ENCODE results near the gene RALGAPB.

RALGAPB gene

GRCh38 chr20:38548356-38549083 is 75.9 kb downstream of the RALGAPB start:
- DNase-seq (ENCODE audit: low read depth in 3 of 3) = no peak

DNA sequence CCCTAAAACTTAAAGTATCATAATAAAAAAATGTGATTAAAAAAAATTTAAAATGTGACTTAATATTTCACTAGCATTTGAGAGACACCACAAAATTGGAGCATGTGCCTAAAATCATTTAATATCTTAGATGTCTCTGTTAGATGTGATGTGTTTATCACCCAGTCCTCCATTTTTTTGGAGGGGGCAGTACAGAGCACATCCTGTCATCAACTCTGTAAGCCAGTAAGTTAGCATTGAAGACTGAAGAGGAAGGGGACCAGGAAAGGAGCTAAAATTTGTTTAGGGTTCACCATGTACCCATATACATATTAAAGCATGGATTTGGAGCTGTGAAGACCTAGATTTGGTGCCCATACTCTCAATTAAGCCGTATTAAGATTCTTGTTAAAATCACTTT is 77.6 kb downstream of the RALGAPB start:
- no peak for DNase-seq (ENCODE audit: low read depth in 3 of 3)

GRCh38 chr20:38551056-38551626 is 78.5 kb downstream of the RALGAPB start:
- DNase-seq (ENCODE audit: low read depth in 3 of 3) = no peak

DNA sequence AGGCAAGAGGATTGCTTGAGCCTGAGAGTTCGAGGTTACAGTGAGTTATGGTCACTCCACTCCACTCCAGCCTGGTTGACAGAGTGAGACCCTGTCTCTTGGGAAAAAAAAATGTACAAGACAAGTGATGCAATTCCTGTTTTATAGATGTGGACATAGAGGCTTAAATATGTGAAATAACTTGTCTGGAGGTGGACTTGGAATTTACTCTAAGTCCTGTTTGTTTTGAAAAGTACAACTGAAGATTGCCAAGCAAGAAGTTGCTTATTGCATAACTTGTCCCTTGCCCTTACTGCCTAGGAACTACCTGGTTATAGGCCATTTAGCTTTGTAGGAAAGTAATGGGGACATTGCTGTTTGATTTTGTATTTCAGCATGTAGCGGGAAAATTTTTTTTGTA is 82.3 kb downstream of the RALGAPB start:
- no peak for DNase-seq (ENCODE audit: low read depth in 3 of 3)

DNA sequence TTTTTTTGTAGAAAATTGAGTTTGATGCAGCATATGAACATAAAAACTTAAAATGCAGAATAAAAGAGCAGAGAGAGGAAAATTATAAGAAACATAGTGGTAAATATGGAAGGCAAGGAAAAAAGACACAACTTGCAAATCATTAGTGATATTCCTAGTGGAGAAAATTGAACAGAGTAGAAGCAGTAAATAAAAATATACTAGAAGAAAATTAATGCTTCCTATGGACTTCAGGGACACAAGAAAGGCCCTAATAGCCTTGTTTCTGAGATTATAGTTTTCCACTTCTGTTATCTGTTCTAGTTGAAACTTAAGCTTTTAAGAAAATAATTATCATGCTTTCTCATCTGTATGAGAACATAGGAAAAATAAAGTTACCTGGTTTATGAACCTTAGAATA is 82.8 kb downstream of the RALGAPB start:
- DNase-seq (ENCODE audit: low read depth in 3 of 3) = no peak

DNA sequence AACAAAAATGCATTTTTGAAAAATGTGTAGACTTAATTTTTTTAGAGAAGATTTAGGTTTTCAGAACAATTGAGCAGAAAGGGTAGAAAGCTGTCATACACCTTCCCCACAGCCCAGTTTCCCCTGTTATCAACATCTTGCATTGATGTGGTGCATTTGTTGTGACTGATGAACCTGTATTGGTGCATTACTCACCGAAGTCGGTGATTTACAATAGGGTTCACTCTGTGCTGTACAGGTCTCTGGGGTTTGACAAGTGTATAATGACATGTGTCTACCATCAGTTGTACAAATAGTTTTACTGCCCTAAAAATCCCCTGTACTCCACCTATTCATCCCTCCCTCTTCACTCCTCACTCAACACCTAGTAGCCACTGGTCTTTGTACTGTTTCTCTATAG is 84.5 kb downstream of the RALGAPB start:
- DNase-seq (ENCODE audit: low read depth in 3 of 3) = no peak

DNA sequence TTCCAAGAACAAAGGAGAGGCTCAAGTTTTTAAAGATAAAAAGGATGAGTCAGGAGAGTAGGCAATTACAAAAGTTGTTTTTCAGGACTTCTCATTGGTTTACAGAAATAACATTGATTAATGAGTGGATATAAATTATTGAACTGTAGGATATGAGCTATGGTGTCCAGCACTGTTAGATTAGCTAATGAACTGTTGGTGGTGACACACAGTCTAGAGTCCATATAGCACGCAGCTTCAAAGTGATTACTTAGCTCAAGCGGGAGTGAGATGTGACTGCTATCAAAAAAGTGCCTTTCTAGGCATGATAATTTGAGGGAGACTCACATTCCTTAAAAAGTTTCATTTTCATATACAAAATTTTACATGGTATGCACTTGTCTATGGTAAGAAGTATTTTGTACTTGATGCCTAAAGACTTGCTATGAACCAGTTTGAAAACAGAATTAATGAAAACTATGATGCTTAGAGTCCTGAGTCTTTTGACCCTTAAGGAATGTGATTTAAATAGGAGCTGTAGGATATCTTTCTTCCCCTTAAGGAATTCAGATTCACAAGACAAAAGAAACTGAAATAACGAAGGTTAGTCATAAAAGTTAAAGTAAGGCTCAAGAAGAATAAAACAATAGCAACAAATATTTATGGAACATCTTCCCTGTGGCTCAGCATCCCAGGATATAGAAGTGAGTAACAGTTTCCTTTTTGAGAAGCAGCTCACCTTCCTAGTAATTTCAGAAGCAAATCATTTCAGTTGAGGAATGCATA is 86.1 kb downstream of the RALGAPB start:
- DNase-seq (ENCODE audit: low read depth in 3 of 3) = no peak

DNA sequence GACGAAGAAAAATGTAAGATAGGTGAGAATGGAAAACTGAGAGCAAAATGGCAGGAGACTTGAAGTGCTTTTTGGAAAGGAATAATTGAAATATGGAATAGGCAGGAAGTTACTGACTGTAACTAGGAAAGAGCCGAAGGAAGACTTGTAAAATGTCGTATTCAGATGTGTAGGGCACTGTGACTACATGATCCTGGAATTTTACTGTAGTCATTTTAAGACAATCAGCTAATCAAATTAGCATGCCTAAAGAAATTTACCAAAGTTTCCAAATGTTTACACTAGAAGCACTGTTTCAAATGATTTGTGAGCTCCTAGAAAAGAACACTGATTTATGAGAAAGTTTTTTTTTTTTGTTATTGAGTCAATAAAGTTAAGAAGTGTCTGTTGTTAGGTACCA is 87.1 kb downstream of the RALGAPB start:
- DNase-seq (ENCODE audit: low read depth in 3 of 3) = no peak

- DNase-seq (ENCODE audit: low read depth in 3 of 3) = no peak
Measured at GRCh38 chr20:38563802-38564431, 91.3 kb downstream of the RALGAPB start.

DNA sequence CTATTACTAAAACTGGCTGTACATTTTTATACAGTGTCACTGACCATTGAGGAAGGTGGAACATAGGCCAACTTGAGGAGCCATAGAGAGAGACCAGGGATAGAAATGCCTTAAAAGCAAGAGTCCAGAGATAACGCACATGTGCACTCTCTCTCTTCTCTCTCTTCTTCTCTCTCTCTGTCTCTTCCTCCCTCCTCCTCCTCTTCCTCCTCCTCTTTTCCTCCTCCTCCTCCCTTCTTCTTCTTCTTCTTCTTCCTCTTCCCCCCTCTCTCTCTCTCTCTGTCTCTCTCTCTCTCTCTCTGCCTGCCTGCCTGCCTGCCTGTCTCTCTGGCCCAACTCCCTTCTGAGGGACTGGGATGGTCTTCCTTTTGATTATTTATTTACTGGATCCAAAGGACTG is 92.0 kb downstream of the RALGAPB start:
- DNase-seq (ENCODE audit: low read depth in 3 of 3) = no peak

- DNase-seq (ENCODE audit: low read depth in 3 of 3) = no peak
Measured at GRCh38 chr20:38566036-38566598, 93.5 kb downstream of the RALGAPB start.

- DNase-seq (ENCODE audit: low read depth in 3 of 3) = no peak
Measured at GRCh38 chr20:38569747-38570525, 97.3 kb downstream of the RALGAPB start.

- DNase-seq (ENCODE audit: low read depth in 3 of 3) = no peak
Measured at GRCh38 chr20:38573413-38573812, 100.8 kb downstream of the RALGAPB start.

- DNase-seq (ENCODE audit: low read depth in 3 of 3) = no peak
Measured at GRCh38 chr20:38579219-38579910, 106.7 kb downstream of the RALGAPB start.

DNA sequence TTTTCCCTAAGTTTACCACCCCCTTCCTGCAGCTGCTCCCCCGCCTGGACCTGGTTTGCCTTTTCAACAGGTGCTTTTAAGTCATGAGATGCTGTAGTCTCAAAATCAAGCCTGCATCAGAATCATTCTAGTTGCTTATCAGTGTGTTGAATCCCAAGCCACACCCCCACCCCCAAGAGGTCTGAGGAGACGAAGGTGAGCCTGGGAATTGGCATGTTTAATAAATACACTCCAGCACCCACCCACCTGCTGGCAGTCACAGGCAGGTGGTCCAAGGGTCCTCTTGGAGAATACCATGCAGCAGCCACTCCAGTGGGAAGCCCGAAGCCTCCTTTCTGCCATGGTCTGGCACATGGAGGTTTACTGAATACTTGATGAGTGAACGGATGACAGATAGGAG is 107.3 kb downstream of the RALGAPB start:
- no peak for DNase-seq (ENCODE audit: low read depth in 3 of 3)

DNA sequence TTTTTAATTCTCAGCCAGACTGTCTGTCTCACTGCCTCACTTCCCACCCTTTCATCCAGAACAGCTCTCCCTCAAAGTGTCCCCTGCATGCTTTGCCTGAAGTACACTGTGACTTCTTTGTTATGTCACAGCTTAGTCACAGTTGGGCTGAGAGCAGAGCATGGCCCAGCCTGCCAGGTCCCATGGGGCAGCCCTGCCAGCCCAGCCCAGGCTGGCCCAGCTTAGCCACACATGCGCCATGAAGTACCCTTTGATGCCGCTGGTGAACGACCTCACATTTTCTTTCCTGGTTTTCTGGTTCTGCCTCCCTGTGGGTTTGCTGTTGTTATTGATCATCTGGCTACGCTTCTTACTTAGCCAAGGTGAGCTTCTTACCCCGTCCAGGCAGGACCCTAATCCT is 108.4 kb downstream of the RALGAPB start, which contains the start of gene ADIG:
TSS of gene ADIG (plus strand) at position 185 of the 400 bp plus-strand sequence. CDS start at position 239, 54 bp downstream.
- no peak for DNase-seq (ENCODE audit: low read depth in 3 of 3)

GRCh38 chr20:38581830-38582358 is 109.3 kb downstream of the RALGAPB start:
- DNase-seq (ENCODE audit: low read depth in 3 of 3) = no peak

DNA sequence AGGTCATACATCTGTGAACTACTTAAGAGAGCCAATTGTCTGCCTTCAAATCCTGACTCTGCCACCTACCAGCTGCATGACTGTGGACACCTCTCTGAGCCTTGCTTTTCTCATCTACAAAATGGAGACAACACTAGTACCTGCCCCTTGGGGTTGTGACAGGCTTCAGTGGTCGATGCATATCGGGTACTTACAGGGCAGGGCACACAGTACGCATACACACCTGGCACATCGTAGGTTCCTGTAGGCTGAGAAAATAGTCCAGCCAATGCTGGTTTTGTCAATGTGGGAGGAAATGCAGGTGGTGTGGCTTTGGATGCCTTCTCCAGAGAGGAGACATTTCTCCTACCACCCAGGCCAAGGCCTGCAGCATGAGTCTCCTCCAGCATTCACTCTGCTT is 110.7 kb downstream of the RALGAPB start:
- DNase-seq (ENCODE audit: low read depth in 3 of 3) = no peak

DNA sequence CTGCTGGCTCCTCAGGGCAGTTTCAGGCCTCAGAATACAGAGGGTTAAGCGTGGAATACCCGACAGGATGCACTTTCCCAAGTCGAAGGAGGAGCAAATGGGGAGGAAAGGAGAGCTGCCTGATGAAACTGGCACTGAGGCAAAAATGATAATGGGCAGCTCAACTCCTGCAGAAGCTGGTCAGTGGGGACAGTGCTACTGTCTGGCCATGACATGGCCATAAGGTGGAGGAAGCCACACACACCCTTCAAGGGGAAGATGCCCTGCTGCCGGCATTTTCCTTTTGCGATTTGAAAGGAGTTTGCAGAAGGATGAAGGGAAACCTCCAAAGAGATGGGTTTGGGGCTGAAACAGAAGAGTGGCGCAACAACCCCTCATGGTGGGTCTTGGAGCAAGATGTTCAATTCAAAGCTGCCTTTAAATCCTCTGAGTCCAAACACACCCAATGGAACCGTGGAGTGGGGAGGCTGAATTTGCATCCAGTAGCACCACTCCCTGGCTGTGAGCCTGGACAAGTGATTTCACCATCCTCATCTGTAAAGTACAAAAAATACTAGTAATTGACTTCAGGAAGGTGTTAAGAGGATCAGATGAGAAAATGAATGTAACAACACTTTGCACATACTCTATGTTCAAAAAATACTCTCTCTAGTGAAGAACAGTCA is 111.6 kb downstream of the RALGAPB start:
- DNase-seq (ENCODE audit: low read depth in 3 of 3) = no peak

All from stimulated activated CD4-positive, alpha-beta T cell treated with anti-CD3 and anti-CD28 coated beads, TNF-alpha, amount 100 ng/mL, for 48 hours (primary cell).